GM12891 (cell line): ENCODE measurements around the gene NKAIN2.

Source experiments
- PAX5 ChIP-seq: IDR thresholded peaks from 2 replicates; pipeline ENCODE4 v1.6.1; 2011; ENCODE audit warnings: low read length, moderate library complexity, mild to moderate bottlenecking; ENCODE audit not compliant: insufficient read depth, severe bottlenecking
- POLR2A ChIP-seq: IDR thresholded peaks from 2 replicates; pipeline ENCODE4 v1.6.1; 2011; ENCODE audit warnings: low read depth, low read length, control low read depth
- POLR2AphosphoS5 ChIP-seq: IDR thresholded peaks from 2 replicates; pipeline ENCODE4 v1.6.1; 2011; ENCODE audit warnings: low read depth, low read length, control low read depth
- POU2F2 ChIP-seq: IDR thresholded peaks from 2 replicates; pipeline ENCODE4 v1.6.1; 2011; ENCODE audit warnings: low read depth, mild to moderate bottlenecking, control low read depth, low read length, moderate library complexity
- SPI1 ChIP-seq: IDR thresholded peaks from 2 replicates; pipeline ENCODE4 v1.6.1; 2011; ENCODE audit warnings: low read depth, low read length, control low read depth
- TAF1 ChIP-seq: IDR thresholded peaks from 2 replicates; pipeline ENCODE4 v1.6.1; 2011; ENCODE audit warnings: low read depth, low read length, control low read depth

DNA sequence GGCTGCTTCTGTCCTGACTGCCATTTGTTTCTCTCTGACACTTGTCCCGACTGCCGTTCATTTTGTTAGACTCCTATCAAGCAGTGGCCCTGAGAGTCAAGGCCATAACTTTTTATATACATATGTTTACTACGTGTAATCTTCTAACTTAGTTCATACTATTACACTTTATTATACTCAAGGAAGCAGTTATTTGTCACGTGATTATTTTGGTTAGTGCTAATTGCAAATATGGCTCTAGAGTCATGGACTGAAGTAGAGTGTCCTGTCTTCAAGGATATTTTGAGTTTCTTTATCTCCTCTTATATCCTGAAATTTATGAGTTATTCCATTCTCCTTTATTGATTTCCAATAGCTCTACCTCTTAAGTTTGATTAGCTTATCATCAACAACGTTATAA lies 864.4 kb downstream of the NKAIN2 start:
- TF ChIP-seq POLR2A (no peak), POLR2AphosphoS5 (no peak), TAF1 (no peak), SPI1 (no peak), PAX5 (no peak), POU2F2 (no peak)
